Endothelial cell of umbilical vein (primary cell): ENCODE results near the gene SH3PXD2A. TPM values are rescaled to one million over a fixed set of nuclear protein-coding genes. Genes with fewer than 3 reads are reported as not detected.

Experiments used
- BruUV-seq: library from RNA; stranded (reverse); fragments of 400-500 nt; replicated peaks from 2 replicates; lab custom pipeline; 2021; lab: Mats Ljungman, UMichigan
- CTCF ChIA-PET: fragments of 300-600, 350-600 bp; sonication (Branson Sonifier 250); formaldehyde crosslinking; loops from one replicate; lab custom pipeline; 2021; ENCODE audit warnings: antibody characterized with exemption, inconsistent platforms; lab: Charles Lee
- POLR2A ChIA-PET: fragments of 300-600, 350-600 bp; sonication (Branson Sonifier 250); formaldehyde crosslinking; loops from one replicate; lab custom pipeline; 2021; ENCODE audit warnings: antibody characterized with exemption, inconsistent platforms; lab: Charles Lee
- DNase-seq: peaks from one replicate; pipeline ENCODE4 v3.0.0-alpha.2; 2011; ENCODE audit warnings: low read depth, low spot score
- FAIRE-seq: peaks from 2 replicates; lab custom pipeline; 2011; peaks lifted over from hg19 to GRCh38; lab: Jason Lieb, UNC
- H2AFZ ChIP-seq: 2 replicates; pipeline ENCODE4 v1.6.0; 2012; ENCODE audit warnings: low read depth, low read length, control low read depth, inconsistent platforms
- H3K27ac ChIP-seq: 2 replicates; pipeline ENCODE4 v1.5.1; 2011; ENCODE audit warnings: low read depth, mild to moderate bottlenecking, control low read depth, low read length, moderate library complexity; ENCODE audit not compliant: insufficient read depth
- H3K27me3 ChIP-seq, 2 experiments: 2 replicates each; pipeline versions ENCODE4 v1.6.0 to v1.6.1; 2011; ENCODE audit warnings: low read length in 2 of 2, mixed read lengths in 1 of 2; ENCODE audit not compliant: control insufficient read depth in 2 of 2, insufficient read depth in 2 of 2
- H3K36me3 ChIP-seq, 2 experiments: 2 replicates in 1 of 2; 3 replicates in 1 of 2; pipeline ENCODE4 v1.5.1; 2011; ENCODE audit warnings: low read length in 2 of 2, mild to moderate bottlenecking in 1 of 2, moderate library complexity in 1 of 2; ENCODE audit not compliant: control insufficient read depth in 2 of 2, insufficient read depth in 2 of 2; ENCODE audit errors: extremely low read depth in 1 of 2
- H3K4me1 ChIP-seq: 3 replicates; pipeline ENCODE4 v1.5.1; 2011; ENCODE audit warnings: mild to moderate bottlenecking, low read length; ENCODE audit not compliant: control insufficient read depth, insufficient read depth; ENCODE audit errors: extremely low read depth
- H3K4me2 ChIP-seq: 2 replicates; pipeline ENCODE4 v1.6.1; 2011; ENCODE audit warnings: low read length, control low read depth, mixed read lengths; ENCODE audit not compliant: insufficient read depth
- H3K4me3 ChIP-seq, 3 experiments: fragments of 200-600 bp in 1 of 3; sonication (generic), shearing (Covaris generic) in 1 of 3; replicated peaks in 1 of 3; 2 replicates each; pipeline ENCODE4 v1.5.1; 2011 to 2016; ENCODE audit warnings: control low read depth in 3 of 3, low read length in 3 of 3, mild to moderate bottlenecking in 2 of 3, inconsistent platforms in 1 of 3, low read depth in 1 of 3, moderate library complexity in 1 of 3; ENCODE audit not compliant: insufficient read depth in 1 of 3
- H3K79me2 ChIP-seq: 2 replicates; pipeline ENCODE4 v1.6.0; 2012; ENCODE audit warnings: low read length, inconsistent platforms; ENCODE audit not compliant: control insufficient read depth, insufficient read depth
- H3K9ac ChIP-seq: replicated peaks from 2 replicates; pipeline ENCODE3; 2011; ENCODE audit warnings: low read length, control low read depth; ENCODE audit not compliant: insufficient read depth; ENCODE audit errors: extremely low read depth
- H3K9me1 ChIP-seq: replicated peaks from 3 replicates; pipeline ENCODE4 v1.6.0; 2011; ENCODE audit warnings: mild to moderate bottlenecking, low read length; ENCODE audit not compliant: control insufficient read depth, insufficient read depth; ENCODE audit errors: extremely low read depth
- H3K9me3 ChIP-seq: replicated peaks from 2 replicates; pipeline ENCODE4 v1.5.1; 2012; ENCODE audit warnings: low read length, inconsistent platforms; ENCODE audit not compliant: control insufficient read depth, insufficient read depth
- H4K20me1 ChIP-seq: replicated peaks from 2 replicates; pipeline ENCODE3; 2011; ENCODE audit warnings: mild to moderate bottlenecking, low read length; ENCODE audit not compliant: control insufficient read depth, insufficient read depth; ENCODE audit errors: extremely low read depth
- CTCF ChIP-seq, 2 donors: IDR thresholded peaks; 1 replicate in 1 of 2; 2 replicates in 1 of 2; pipeline ENCODE4 v1.5.1; 2011; ENCODE audit warnings: low read length in 2 of 2, mild to moderate bottlenecking in 2 of 2, moderate library complexity in 2 of 2, control low read depth in 1 of 2, inconsistent platforms in 1 of 2, low read depth in 1 of 2; ENCODE audit not compliant: insufficient read depth in 1 of 2; ENCODE audit errors: extremely low read depth in 1 of 2
- EZH2 ChIP-seq: IDR thresholded peaks from 2 replicates; pipeline ENCODE4 v1.6.1; 2012; ENCODE audit warnings: borderline replicate concordance, low read depth, mild to moderate bottlenecking, moderate library complexity, low read length, inconsistent platforms; ENCODE audit not compliant: severe bottlenecking
- FOS ChIP-seq: IDR thresholded peaks from 2 replicates; pipeline ENCODE4 v1.6.1; 2011; ENCODE audit warnings: mild to moderate bottlenecking, low read length, moderate library complexity, borderline replicate concordance; ENCODE audit not compliant: insufficient read depth
- GATA2 ChIP-seq: IDR thresholded peaks from 2 replicates; pipeline ENCODE4 v1.7.0; 2011; ENCODE audit warnings: low read depth, mild to moderate bottlenecking, moderate library complexity, mixed read lengths, low read length; ENCODE audit not compliant: insufficient read length, insufficient read depth
- JUN ChIP-seq: IDR thresholded peaks from 2 replicates; pipeline ENCODE4 v1.6.1; 2011; ENCODE audit warnings: borderline replicate concordance, low read depth; ENCODE audit not compliant: insufficient read length, insufficient read depth
- MAX ChIP-seq: IDR thresholded peaks from 2 replicates; pipeline ENCODE4 v1.6.1; 2011; ENCODE audit not compliant: insufficient read depth, insufficient read length
- MYC ChIP-seq: IDR thresholded peaks from one replicate; pipeline ENCODE4 v1.6.1; 2011; ENCODE audit warnings: mild to moderate bottlenecking, low read depth, low read length
- POLR2A ChIP-seq: IDR thresholded peaks from 2 replicates; pipeline ENCODE4 v1.6.1; 2012; ENCODE audit warnings: low read depth, mild to moderate bottlenecking, control low read depth, low read length
- POLR2AphosphoS5 ChIP-seq: IDR thresholded peaks from 2 replicates; pipeline ENCODE4 v1.6.1; 2012; ENCODE audit warnings: low read depth, mild to moderate bottlenecking, control low read depth, low read length, moderate library complexity; ENCODE audit not compliant: insufficient read depth
- dilution Hi-C: fragments of 300-500 bp; cut with MboI; formaldehyde crosslinking; loops from one replicate; pipeline ENCODE4 v1.15.0; 2019; ENCODE audit warnings: low sequenced_read_pairs; ENCODE audit not compliant: extremely low pct_ligation_motif_present
- intact Hi-C: fragments of 100-400 bp; cut with micrococcal nuclease; formaldehyde crosslinking; loops from one replicate; pipeline ENCODE4 v1.10.0; 2022
- polyA plus RNA-seq, 4 experiments: library from polyadenylated mRNA; depleted of rRNA in 3 of 4; stranded (reverse) in 3 of 4; unstranded in 1 of 4; fragments of >200 nt; gene quantifications; 2 replicates each; pipeline versions ENCODE4 v1.2.1 to v1.2.3, GENCODE V29; 2011 to 2012; ENCODE audit warnings: missing spikeins in 1 of 4
- total RNA-seq: library from RNA; stranded (reverse); gene quantifications from 2 replicates; pipeline ENCODE4 v1.2.3, GENCODE V29; 2021

The SH3PXD2A gene
- total and polyA plus RNA-seq, 2 donors (not counting 3 experiments of a cell fraction or from before 2014, with no cell fraction given): 1.4 to 5.1 TPM

- intact Hi-C loops (no loop called here), dilution Hi-C loops (no loop called here)
- Histone ChIP-seq H3K4me3 (no peak overlapping the region), H3K36me3 (no peaks in the 10 kb centered on the region), H3K4me2 (no peak overlapping the region), H3K9me3 (no peaks in the 10 kb centered on the region), H3K9me1 (no peaks in the 10 kb centered on the region), H3K4me1 (peaks cover 4% of the 10 kb centered on the region), H3K27ac (no peak overlapping the region), H3K79me2 (no peaks in the 10 kb centered on the region), H2AFZ (no peak overlapping the region), H3K27me3 (peaks cover 0 to 4% of the 10 kb centered on the region in 2 experiments), H3K9ac (no peak overlapping the region), H4K20me1 (no peaks in the 10 kb centered on the region)
- ChIA-PET POLR2A (no interaction called here), CTCF (interaction anchor here (0.9 to 1.6 kb wide), 2 partner anchors 12 to 16 kb away, joined by 3 to 6 read pairs; no protein-coding TSS in a partner anchor)
- BruUV-seq: no TSS peak
- FAIRE-seq: no peak
- TF ChIP-seq FOS: no peak
- TF ChIP-seq CTCF (IDR thresholded peaks at IDR 0.05; ENCODE audit: extremely low read depth in 1 of 2, insufficient read depth in 1 of 2, low read depth in 1 of 2, low read length in 2 of 2): no peak
- no peak for TF ChIP-seq EZH2
- TF ChIP-seq POLR2A: no peak
- no peak for TF ChIP-seq GATA2
- no peak for TF ChIP-seq MAX
- no peak for TF ChIP-seq JUN
- TF ChIP-seq MYC: no peak
- no peak for TF ChIP-seq POLR2AphosphoS5
- DNase-seq: no peak
Measured at GRCh38 chr10:103545366-103545765, 310.0 kb downstream of the SH3PXD2A start.
